Testis (tissue), 3 donors: ENCODE results near the gene GOLPH3L. TPM values are rescaled to one million over a fixed set of nuclear protein-coding genes. Genes with fewer than 3 reads are reported as not detected.

Experiments
- DNase-seq: peaks from one replicate; pipeline ENCODE4 v3.0.0-alpha.2; 2019
- H3K27ac ChIP-seq, 2 donors: fragments of 200-600 bp; sonication (generic); one replicate each; pipeline ENCODE4 v1.5.1; 2019
- H3K27me3 ChIP-seq: fragments of 200-600 bp; sonication (generic); one replicate; pipeline ENCODE4 v1.5.1; 2019
- H3K36me3 ChIP-seq: fragments of 200-600 bp; sonication (generic); one replicate; pipeline ENCODE4 v1.5.1; 2017; ENCODE audit warnings: low read depth; ENCODE audit errors: missing control alignments
- H3K4me1 ChIP-seq: fragments of 200-600 bp; sonication (generic); one replicate; pipeline ENCODE4 v1.5.1; 2019
- H3K4me3 ChIP-seq, 2 donors: fragments of 200-600 bp; sonication (generic); one replicate each; pipeline ENCODE4 v1.5.1; 2017 to 2019
- H3K9me3 ChIP-seq: fragments of 200-600 bp; sonication (generic); one replicate; pipeline ENCODE4 v1.5.1; 2017
- CTCF ChIP-seq, 3 experiments: fragments of 450-650 bp in 2 of 3; fragments of 200-600 bp in 1 of 3; sonication (generic) in 1 of 3; IDR thresholded peaks; one replicate each; pipeline ENCODE4 v1.5.1; 2016 to 2019; ENCODE audit warnings: antibody characterized with exemption in 3 of 3, mild to moderate bottlenecking in 2 of 3, moderate library complexity in 1 of 3
- POLR2A ChIP-seq: fragments of 450-650 bp; IDR thresholded peaks from one replicate; pipeline ENCODE4 v1.6.1; 2017; ENCODE audit warnings: antibody characterized with exemption, mild to moderate bottlenecking, moderate library complexity
- WGBS, 2 donors: methylation state at CpG; one replicate each; pipeline ENCODE4 v1.1.5; 2018; 5-methylcytosine and 5-hydroxymethylcytosine counted together
- intact Hi-C: fragments of 100-400 bp; cut with DNase I; formaldehyde crosslinking; loops from one replicate; pipeline ENCODE4 v1.15.1; 2023; ENCODE audit warnings: low total_unique reads
- polyA plus RNA-seq: library from polyadenylated mRNA; stranded (reverse); fragments of 350-450 nt; fragmentation: Illumina TruSeq; extraction: RNeasy Lipid Tissue Mini Kit (QIAGEN cat#74804); gene quantifications from one replicate; pipeline ENCODE4 v1.2.3, GENCODE V29; 2014; ENCODE audit warnings: low read depth, low replicate concordance; ENCODE audit not compliant: insufficient read depth
- total RNA-seq, 2 donors: library from RNA; depleted of rRNA; stranded (reverse); fragments of >200 nt; gene quantifications; one replicate each; pipeline ENCODE4 v1.2.3, GENCODE V29; 2016

GOLPH3L gene
- total and polyA plus RNA-seq, 3 donors from 2014 or later: 18.7 to 26.8 (median 19.9) TPM

- DNase-seq: no peak
- H3K9me3 ChIP-seq: no peaks in the 10 kb centered on the region
- no peak for TF ChIP-seq POLR2A
- TF ChIP-seq CTCF (IDR thresholded peaks at IDR 0.05): no peak
- intact Hi-C loops: no loop called here
- H3K36me3 ChIP-seq: no peaks in the 10 kb centered on the region
- H3K27me3 ChIP-seq: no peaks in the 10 kb centered on the region
- no peaks in the 10 kb centered on the region for H3K4me1 ChIP-seq
- H3K27ac ChIP-seq: no peak overlapping the region
- no peak overlapping the region for H3K4me3 ChIP-seq
Measured at GRCh38 chr1:150703427-150703826, 6.5 kb upstream of the GOLPH3L start.

- DNase-seq: no peak
- Histone ChIP-seq H3K4me3 (peak overlapping the region; percentile 59 to 72), H3K27me3 (no peaks in the 10 kb centered on the region), H3K9me3 (no peaks in the 10 kb centered on the region), H3K36me3 (no peaks in the 10 kb centered on the region), H3K4me1 (peaks cover 10% of the 10 kb centered on the region), H3K27ac (peak overlapping the region; percentile 15 to 38)
- TF ChIP-seq CTCF (IDR thresholded peaks at IDR 0.05): no peak
- TF ChIP-seq POLR2A: no peak
- 0% methylated on average over 6 of the region's 6 CpGs for WGBS, 2 donors
- intact Hi-C loops: no loop called here
Measured at GRCh38 chr1:150696590-150696989, 364 bp downstream of the GOLPH3L start.

GRCh38 chr1:150696162-150696561 is 792 bp downstream of the GOLPH3L start:
- DNase-seq: no peak
- 9 to 17% methylated on average over 1 of the region's 1 CpG for WGBS, 2 donors
- H3K27ac ChIP-seq: no peak overlapping the region

GRCh38 chr1:150695561-150695960 is 1.4 kb downstream of the GOLPH3L start:
- TF ChIP-seq POLR2A (no peak), CTCF (IDR thresholded peaks at IDR 0.05) (no peak)
- Histone ChIP-seq H3K27me3 (no peaks in the 10 kb centered on the region), H3K4me3 (no peak overlapping the region), H3K9me3 (no peaks in the 10 kb centered on the region), H3K36me3 (no peaks in the 10 kb centered on the region), H3K4me1 (peaks cover 10% of the 10 kb centered on the region), H3K27ac (no peak overlapping the region)
- DNase-seq: no peak
- WGBS, 2 donors: 80 to 87% methylated on average over 4 of the region's 4 CpGs
- intact Hi-C loops: no loop called here

More at GRCh38 chr1:150696162-150696561, 792 bp downstream of the GOLPH3L start:
- peaks cover 10% of the 10 kb centered on the region for H3K4me1 ChIP-seq
- TF ChIP-seq POLR2A (no peak), CTCF (IDR thresholded peaks at IDR 0.05) (no peak)
- no peaks in the 10 kb centered on the region for H3K36me3 ChIP-seq
- H3K27me3 ChIP-seq: no peaks in the 10 kb centered on the region
- intact Hi-C loops: no loop called here
- peak overlapping the region; percentile 59 to 72 for H3K4me3 ChIP-seq
- H3K9me3 ChIP-seq: no peaks in the 10 kb centered on the region

GRCh38 chr1:150692720-150693119 is 4.2 kb downstream of the GOLPH3L start:
- no peaks in the 10 kb centered on the region for H3K27me3 ChIP-seq
- no peaks in the 10 kb centered on the region for H3K36me3 ChIP-seq
- peaks cover 7% of the 10 kb centered on the region for H3K4me1 ChIP-seq
- 77 to 79% methylated on average over 3 of the region's 3 CpGs for WGBS, 2 donors
- intact Hi-C loops: no loop called here
- no peak overlapping the region for H3K27ac ChIP-seq
- H3K9me3 ChIP-seq: no peaks in the 10 kb centered on the region
- no peak overlapping the region for H3K4me3 ChIP-seq
- no peak for DNase-seq
- TF ChIP-seq CTCF (IDR thresholded peaks at IDR 0.05): no peak
- no peak for TF ChIP-seq POLR2A
